WTC11 (cell line): ENCODE data around the gene PRKACB. TPM values are rescaled to one million over a fixed set of nuclear protein-coding genes. Genes with fewer than 3 reads are reported as not detected.

ENCODE experiments used
- ATAC-seq: fragments of 200-7000 bp; cut with Tn5 transposase; 2 replicates; pipeline ENCODE4 v1.10.0; 2021; ENCODE audit warnings: mild to moderate bottlenecking, moderate library complexity
- CTCF ChIA-PET: fragments of 300-600 bp; sonication (Branson Sonifier 250); formaldehyde crosslinking; loops from one replicate; lab custom pipeline; 2021; ENCODE audit warnings: antibody characterized with exemption; lab: Charles Lee
- POLR2A ChIA-PET: fragments of 350-600 bp; sonication (Branson Sonifier 250); formaldehyde crosslinking; loops from one replicate; lab custom pipeline; 2021; ENCODE audit warnings: antibody characterized with exemption; lab: Charles Lee
- DNase-seq: peaks from one replicate; pipeline ENCODE4 v3.0.0; 2021; ENCODE audit warnings: low spot score
- H3K27ac Mint-ChIP-seq: 2 replicates; pipeline ENCODE4 v1.8.0; 2021; ENCODE audit warnings: mixed read lengths
- H3K27me3 Mint-ChIP-seq: 2 replicates; pipeline ENCODE4 v1.8.0; 2021; ENCODE audit warnings: low read depth, mild to moderate bottlenecking, moderate library complexity, mixed read lengths
- H3K36me3 Mint-ChIP-seq: 2 replicates; pipeline ENCODE4 v1.8.0; 2021; ENCODE audit warnings: mixed read lengths
- H3K4me1 Mint-ChIP-seq: 2 replicates; pipeline ENCODE4 v1.8.0; 2022; ENCODE audit warnings: mixed read lengths
- H3K4me3 Mint-ChIP-seq: 2 replicates; pipeline ENCODE4 v1.8.0; 2021; ENCODE audit warnings: mild to moderate bottlenecking, moderate library complexity, mixed read lengths
- H3K9me3 Mint-ChIP-seq: 2 replicates; pipeline ENCODE4 v1.8.0; 2021; ENCODE audit warnings: mixed read lengths
- CBFB ChIP-seq: sonication (generic); formaldehyde crosslinking; IDR thresholded peaks from 2 replicates; pipeline ENCODE4 v1.8.1; 2022; ENCODE audit warnings: mild to moderate bottlenecking, low read depth, missing genetic modification reagents
- CREM ChIP-seq: sonication (generic); formaldehyde crosslinking; IDR thresholded peaks from 2 replicates; pipeline ENCODE4 v1.8.1; 2022; ENCODE audit warnings: mild to moderate bottlenecking, missing genetic modification reagents, moderate library complexity
- FOXJ3 ChIP-seq: sonication (generic); formaldehyde crosslinking; IDR thresholded peaks from 2 replicates; pipeline ENCODE4 v1.9.0; 2021; ENCODE audit warnings: missing genetic modification reagents, mild to moderate bottlenecking, borderline replicate concordance
- GRHL2 ChIP-seq: fragments of 250-450 bp; sonication (Bioruptor Pico); IDR thresholded peaks from 2 replicates; pipeline ENCODE4 v1.8.0; 2022; ENCODE audit warnings: mild to moderate bottlenecking, moderate library complexity; ENCODE audit not compliant: insufficient replicate concordance, severe bottlenecking
- NFYB ChIP-seq: sonication (generic); formaldehyde crosslinking; conservative IDR thresholded peaks from 2 replicates; pipeline ENCODE4 v1.8.0; 2022; ENCODE audit warnings: low read depth, missing genetic modification reagents
- NR1H2 ChIP-seq: sonication (generic); formaldehyde crosslinking; IDR thresholded peaks from 2 replicates; pipeline ENCODE4 v1.9.0; 2021; ENCODE audit warnings: mild to moderate bottlenecking, moderate library complexity, missing genetic modification reagents
- NR2C2 ChIP-seq: sonication (generic); formaldehyde crosslinking; IDR thresholded peaks from 2 replicates; pipeline ENCODE4 v1.8.0; 2022; ENCODE audit warnings: mild to moderate bottlenecking, missing genetic modification reagents
- SMAD3 ChIP-seq: sonication (generic); formaldehyde crosslinking; IDR thresholded peaks from 2 replicates; pipeline ENCODE4 v1.8.0; 2022; ENCODE audit warnings: missing genetic modification reagents, mild to moderate bottlenecking, borderline replicate concordance
- SMAD4 ChIP-seq: sonication (generic); formaldehyde crosslinking; IDR thresholded peaks from 2 replicates; pipeline ENCODE4 v1.8.0; 2022; ENCODE audit warnings: mild to moderate bottlenecking, missing genetic modification reagents
- TEAD1 ChIP-seq: sonication (generic); formaldehyde crosslinking; IDR thresholded peaks from 2 replicates; pipeline ENCODE4 v1.8.0; 2022; ENCODE audit warnings: mild to moderate bottlenecking, missing genetic modification reagents
- TP53 ChIP-seq: sonication (generic); formaldehyde crosslinking; IDR thresholded peaks from 2 replicates; pipeline ENCODE4 v1.8.1; 2023; ENCODE audit warnings: mild to moderate bottlenecking, missing genetic modification reagents
- ZNF138 ChIP-seq: sonication (generic); formaldehyde crosslinking; conservative IDR thresholded peaks from 2 replicates; pipeline ENCODE4 v1.8.1; 2022; ENCODE audit warnings: mild to moderate bottlenecking, moderate library complexity, missing genetic modification reagents
- ZNF317 ChIP-seq: sonication (generic); formaldehyde crosslinking; IDR thresholded peaks from 2 replicates; pipeline ENCODE4 v1.8.1; 2023; ENCODE audit warnings: low read depth, mild to moderate bottlenecking, moderate library complexity, missing genetic modification reagents, borderline replicate concordance
- total RNA-seq: library from RNA; stranded (reverse); gene quantifications from 3 replicates; pipeline ENCODE4 v1.2.3, GENCODE V29; 2021
- TF ChIP-seq, protein P1 (sequence below): sonication (generic); formaldehyde crosslinking; IDR thresholded peaks from 2 replicates; pipeline ENCODE4 v1.8.0; 2022; ENCODE audit warnings: mild to moderate bottlenecking, missing genetic modification reagents
- TF ChIP-seq, protein P2 (sequence below): sonication (generic); formaldehyde crosslinking; IDR thresholded peaks from 2 replicates; pipeline ENCODE4 v1.8.1; 2023; ENCODE audit warnings: mild to moderate bottlenecking, missing genetic modification reagents
- TF ChIP-seq, protein P3 (sequence below): fragments of 250-450 bp; sonication (Bioruptor Pico); IDR thresholded peaks from 2 replicates; pipeline ENCODE4 v1.9.0; 2021; ENCODE audit warnings: mild to moderate bottlenecking
- TF ChIP-seq, protein P4 (sequence below): sonication (generic); formaldehyde crosslinking; IDR thresholded peaks from 2 replicates; pipeline ENCODE4 v1.8.0; 2023; ENCODE audit warnings: missing genetic modification reagents
- TF ChIP-seq, protein P5 (sequence below): sonication (generic); formaldehyde crosslinking; IDR thresholded peaks from 2 replicates; pipeline ENCODE4 v1.8.1; 2022; ENCODE audit warnings: mild to moderate bottlenecking, moderate library complexity, missing genetic modification reagents
- TF ChIP-seq, protein P6 (sequence below): sonication (generic); formaldehyde crosslinking; IDR thresholded peaks from 2 replicates; pipeline ENCODE4 v1.8.1; 2022; ENCODE audit warnings: mild to moderate bottlenecking, missing genetic modification reagents, moderate library complexity, borderline replicate concordance
- TF ChIP-seq, protein P7 (sequence below): sonication (generic); formaldehyde crosslinking; IDR thresholded peaks from 2 replicates; pipeline ENCODE4 v1.8.0; 2022; ENCODE audit warnings: mild to moderate bottlenecking, missing genetic modification reagents
- TF ChIP-seq, protein P8 (sequence below): sonication (generic); formaldehyde crosslinking; IDR thresholded peaks from 2 replicates; pipeline ENCODE4 v1.8.1; 2023; ENCODE audit warnings: mild to moderate bottlenecking, missing genetic modification reagents, moderate library complexity
- TF ChIP-seq, protein P9 (sequence below): sonication (generic); formaldehyde crosslinking; IDR thresholded peaks from 2 replicates; pipeline ENCODE4 v1.8.1; 2023; ENCODE audit warnings: mild to moderate bottlenecking, missing genetic modification reagents
- TF ChIP-seq, protein P10 (sequence below): fragments of 250-450 bp; sonication (Bioruptor Pico); IDR thresholded peaks from 2 replicates; pipeline ENCODE4 v1.9.0; 2021; ENCODE audit warnings: mild to moderate bottlenecking

PRKACB gene
- total RNA-seq, 1 experiment from 2014 or later, result 18.4 TPM

DNA sequence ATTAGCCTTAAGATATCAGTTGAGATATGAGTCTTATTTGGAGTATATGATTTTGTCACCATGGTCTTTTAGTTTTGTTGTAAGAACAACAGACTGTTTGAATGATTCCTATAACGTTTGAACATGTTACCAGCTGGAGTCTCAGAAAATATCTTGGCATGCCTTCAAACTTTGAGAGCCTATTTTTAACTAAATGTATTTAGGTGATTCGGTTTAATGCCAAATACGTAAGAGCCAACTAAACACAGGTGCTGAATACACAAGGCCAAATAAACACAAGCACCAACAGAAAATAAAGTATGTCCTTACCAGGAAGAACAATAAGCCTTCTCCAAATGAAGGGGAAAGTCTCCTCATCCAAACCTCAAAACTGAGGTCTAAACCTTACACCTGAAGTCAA lies 48.6 kb downstream of the PRKACB start:
- no peaks in the 10 kb centered on the region for H3K27me3 Mint-ChIP-seq
- no peak for ATAC-seq
- H3K27ac Mint-ChIP-seq, result no peak overlapping the region
- H3K36me3 Mint-ChIP-seq, result peaks cover 39% of the 10 kb centered on the region
- ChIA-PET POLR2A (no interaction called here), CTCF (no interaction called here)
- peaks cover 37% of the 10 kb centered on the region for H3K9me3 Mint-ChIP-seq
- no peak overlapping the region for H3K4me3 Mint-ChIP-seq
- no peak for DNase-seq
- no peak for TF ChIP-seq TEAD1 (CRISPR knock-in tag)
- no peak for TF ChIP-seq SMAD4
- no peak for TF ChIP-seq GRHL2 (CRISPR knock-in tag)
- TF ChIP-seq, protein P1, sequence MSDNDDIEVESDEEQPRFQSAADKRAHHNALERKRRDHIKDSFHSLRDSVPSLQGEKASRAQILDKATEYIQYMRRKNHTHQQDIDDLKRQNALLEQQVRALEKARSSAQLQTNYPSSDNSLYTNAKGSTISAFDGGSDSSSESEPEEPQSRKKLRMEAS (CRISPR knock-in tag), result no peak
- no peak for TF ChIP-seq CREM (CRISPR knock-in tag)
- no peak for TF ChIP-seq SMAD3 (CRISPR knock-in tag)
- no peak for TF ChIP-seq ZNF317 (CRISPR knock-in tag)
- TF ChIP-seq, protein P2, sequence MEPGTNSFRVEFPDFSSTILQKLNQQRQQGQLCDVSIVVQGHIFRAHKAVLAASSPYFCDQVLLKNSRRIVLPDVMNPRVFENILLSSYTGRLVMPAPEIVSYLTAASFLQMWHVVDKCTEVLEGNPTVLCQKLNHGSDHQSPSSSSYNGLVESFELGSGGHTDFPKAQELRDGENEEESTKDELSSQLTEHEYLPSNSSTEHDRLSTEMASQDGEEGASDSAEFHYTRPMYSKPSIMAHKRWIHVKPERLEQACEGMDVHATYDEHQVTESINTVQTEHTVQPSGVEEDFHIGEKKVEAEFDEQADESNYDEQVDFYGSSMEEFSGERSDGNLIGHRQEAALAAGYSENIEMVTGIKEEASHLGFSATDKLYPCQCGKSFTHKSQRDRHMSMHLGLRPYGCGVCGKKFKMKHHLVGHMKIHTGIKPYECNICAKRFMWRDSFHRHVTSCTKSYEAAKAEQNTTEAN (CRISPR knock-in tag), result no peak
- no peak for TF ChIP-seq NFYB (CRISPR knock-in tag)
- TF ChIP-seq, protein P3, sequence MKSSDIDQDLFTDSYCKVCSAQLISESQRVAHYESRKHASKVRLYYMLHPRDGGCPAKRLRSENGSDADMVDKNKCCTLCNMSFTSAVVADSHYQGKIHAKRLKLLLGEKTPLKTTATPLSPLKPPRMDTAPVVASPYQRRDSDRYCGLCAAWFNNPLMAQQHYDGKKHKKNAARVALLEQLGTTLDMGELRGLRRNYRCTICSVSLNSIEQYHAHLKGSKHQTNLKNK (CRISPR knock-in tag), result no peak
- TF ChIP-seq FOXJ3 (CRISPR knock-in tag), result no peak
- TF ChIP-seq, protein P4, sequence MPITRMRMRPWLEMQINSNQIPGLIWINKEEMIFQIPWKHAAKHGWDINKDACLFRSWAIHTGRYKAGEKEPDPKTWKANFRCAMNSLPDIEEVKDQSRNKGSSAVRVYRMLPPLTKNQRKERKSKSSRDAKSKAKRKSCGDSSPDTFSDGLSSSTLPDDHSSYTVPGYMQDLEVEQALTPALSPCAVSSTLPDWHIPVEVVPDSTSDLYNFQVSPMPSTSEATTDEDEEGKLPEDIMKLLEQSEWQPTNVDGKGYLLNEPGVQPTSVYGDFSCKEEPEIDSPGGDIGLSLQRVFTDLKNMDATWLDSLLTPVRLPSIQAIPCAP, result no peak
- TF ChIP-seq, protein P5, sequence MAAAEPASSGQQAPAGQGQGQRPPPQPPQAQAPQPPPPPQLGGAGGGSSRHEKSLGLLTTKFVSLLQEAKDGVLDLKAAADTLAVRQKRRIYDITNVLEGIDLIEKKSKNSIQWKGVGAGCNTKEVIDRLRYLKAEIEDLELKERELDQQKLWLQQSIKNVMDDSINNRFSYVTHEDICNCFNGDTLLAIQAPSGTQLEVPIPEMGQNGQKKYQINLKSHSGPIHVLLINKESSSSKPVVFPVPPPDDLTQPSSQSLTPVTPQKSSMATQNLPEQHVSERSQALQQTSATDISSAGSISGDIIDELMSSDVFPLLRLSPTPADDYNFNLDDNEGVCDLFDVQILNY (CRISPR knock-in tag), result no peak
- TF ChIP-seq TP53, result no peak
- TF ChIP-seq, protein P6, sequence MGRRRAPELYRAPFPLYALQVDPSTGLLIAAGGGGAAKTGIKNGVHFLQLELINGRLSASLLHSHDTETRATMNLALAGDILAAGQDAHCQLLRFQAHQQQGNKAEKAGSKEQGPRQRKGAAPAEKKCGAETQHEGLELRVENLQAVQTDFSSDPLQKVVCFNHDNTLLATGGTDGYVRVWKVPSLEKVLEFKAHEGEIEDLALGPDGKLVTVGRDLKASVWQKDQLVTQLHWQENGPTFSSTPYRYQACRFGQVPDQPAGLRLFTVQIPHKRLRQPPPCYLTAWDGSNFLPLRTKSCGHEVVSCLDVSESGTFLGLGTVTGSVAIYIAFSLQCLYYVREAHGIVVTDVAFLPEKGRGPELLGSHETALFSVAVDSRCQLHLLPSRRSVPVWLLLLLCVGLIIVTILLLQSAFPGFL (CRISPR knock-in tag), result no peak
- TF ChIP-seq, protein P7, sequence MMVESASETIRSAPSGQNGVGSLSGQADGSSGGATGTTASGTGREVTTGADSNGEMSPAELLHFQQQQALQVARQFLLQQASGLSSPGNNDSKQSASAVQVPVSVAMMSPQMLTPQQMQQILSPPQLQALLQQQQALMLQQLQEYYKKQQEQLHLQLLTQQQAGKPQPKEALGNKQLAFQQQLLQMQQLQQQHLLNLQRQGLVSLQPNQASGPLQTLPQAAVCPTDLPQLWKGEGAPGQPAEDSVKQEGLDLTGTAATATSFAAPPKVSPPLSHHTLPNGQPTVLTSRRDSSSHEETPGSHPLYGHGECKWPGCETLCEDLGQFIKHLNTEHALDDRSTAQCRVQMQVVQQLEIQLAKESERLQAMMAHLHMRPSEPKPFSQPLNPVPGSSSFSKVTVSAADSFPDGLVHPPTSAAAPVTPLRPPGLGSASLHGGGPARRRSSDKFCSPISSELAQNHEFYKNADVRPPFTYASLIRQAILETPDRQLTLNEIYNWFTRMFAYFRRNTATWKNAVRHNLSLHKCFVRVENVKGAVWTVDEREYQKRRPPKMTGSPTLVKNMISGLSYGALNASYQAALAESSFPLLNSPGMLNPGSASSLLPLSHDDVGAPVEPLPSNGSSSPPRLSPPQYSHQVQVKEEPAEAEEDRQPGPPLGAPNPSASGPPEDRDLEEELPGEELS (CRISPR knock-in tag), result no peak
- no peaks in the 10 kb centered on the region for H3K4me1 Mint-ChIP-seq

DNA sequence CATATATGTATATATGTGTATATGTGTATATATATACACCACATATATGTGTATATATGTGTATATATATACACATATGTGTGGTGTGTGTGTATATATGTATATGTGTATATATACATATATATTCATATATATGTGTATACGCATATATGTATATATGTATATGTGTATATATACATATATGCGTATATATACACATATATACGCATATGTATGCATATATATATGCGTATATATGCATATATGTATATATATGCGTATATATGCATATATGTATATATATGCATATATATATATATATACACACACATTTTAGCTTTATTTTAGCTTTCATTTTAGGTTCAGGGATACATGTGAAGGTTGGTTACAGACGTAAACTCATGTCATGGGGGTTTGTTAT lies 54.8 kb downstream of the PRKACB start:
- ChIA-PET POLR2A (no interaction called here), CTCF (no interaction called here)
- no peak for TF ChIP-seq CBFB
- TF ChIP-seq ZNF138, result no peak
- no peak for TF ChIP-seq CREM (CRISPR knock-in tag)
- TF ChIP-seq ZNF317 (CRISPR knock-in tag), result no peak
- TF ChIP-seq, protein P8, sequence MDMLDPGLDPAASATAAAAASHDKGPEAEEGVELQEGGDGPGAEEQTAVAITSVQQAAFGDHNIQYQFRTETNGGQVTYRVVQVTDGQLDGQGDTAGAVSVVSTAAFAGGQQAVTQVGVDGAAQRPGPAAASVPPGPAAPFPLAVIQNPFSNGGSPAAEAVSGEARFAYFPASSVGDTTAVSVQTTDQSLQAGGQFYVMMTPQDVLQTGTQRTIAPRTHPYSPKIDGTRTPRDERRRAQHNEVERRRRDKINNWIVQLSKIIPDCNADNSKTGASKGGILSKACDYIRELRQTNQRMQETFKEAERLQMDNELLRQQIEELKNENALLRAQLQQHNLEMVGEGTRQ (CRISPR knock-in tag), result no peak
- TF ChIP-seq, protein P9, sequence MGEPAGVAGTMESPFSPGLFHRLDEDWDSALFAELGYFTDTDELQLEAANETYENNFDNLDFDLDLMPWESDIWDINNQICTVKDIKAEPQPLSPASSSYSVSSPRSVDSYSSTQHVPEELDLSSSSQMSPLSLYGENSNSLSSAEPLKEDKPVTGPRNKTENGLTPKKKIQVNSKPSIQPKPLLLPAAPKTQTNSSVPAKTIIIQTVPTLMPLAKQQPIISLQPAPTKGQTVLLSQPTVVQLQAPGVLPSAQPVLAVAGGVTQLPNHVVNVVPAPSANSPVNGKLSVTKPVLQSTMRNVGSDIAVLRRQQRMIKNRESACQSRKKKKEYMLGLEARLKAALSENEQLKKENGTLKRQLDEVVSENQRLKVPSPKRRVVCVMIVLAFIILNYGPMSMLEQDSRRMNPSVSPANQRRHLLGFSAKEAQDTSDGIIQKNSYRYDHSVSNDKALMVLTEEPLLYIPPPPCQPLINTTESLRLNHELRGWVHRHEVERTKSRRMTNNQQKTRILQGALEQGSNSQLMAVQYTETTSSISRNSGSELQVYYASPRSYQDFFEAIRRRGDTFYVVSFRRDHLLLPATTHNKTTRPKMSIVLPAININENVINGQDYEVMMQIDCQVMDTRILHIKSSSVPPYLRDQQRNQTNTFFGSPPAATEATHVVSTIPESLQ (CRISPR knock-in tag), result no peak
- no peak for TF ChIP-seq NR2C2 (CRISPR knock-in tag)
- TF ChIP-seq, protein P10, sequence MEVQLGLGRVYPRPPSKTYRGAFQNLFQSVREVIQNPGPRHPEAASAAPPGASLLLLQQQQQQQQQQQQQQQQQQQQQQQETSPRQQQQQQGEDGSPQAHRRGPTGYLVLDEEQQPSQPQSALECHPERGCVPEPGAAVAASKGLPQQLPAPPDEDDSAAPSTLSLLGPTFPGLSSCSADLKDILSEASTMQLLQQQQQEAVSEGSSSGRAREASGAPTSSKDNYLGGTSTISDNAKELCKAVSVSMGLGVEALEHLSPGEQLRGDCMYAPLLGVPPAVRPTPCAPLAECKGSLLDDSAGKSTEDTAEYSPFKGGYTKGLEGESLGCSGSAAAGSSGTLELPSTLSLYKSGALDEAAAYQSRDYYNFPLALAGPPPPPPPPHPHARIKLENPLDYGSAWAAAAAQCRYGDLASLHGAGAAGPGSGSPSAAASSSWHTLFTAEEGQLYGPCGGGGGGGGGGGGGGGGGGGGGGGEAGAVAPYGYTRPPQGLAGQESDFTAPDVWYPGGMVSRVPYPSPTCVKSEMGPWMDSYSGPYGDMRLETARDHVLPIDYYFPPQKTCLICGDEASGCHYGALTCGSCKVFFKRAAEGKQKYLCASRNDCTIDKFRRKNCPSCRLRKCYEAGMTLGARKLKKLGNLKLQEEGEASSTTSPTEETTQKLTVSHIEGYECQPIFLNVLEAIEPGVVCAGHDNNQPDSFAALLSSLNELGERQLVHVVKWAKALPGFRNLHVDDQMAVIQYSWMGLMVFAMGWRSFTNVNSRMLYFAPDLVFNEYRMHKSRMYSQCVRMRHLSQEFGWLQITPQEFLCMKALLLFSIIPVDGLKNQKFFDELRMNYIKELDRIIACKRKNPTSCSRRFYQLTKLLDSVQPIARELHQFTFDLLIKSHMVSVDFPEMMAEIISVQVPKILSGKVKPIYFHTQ (CRISPR knock-in tag), result no peak
- no peak for TF ChIP-seq NR1H2 (CRISPR knock-in tag)
- ATAC-seq, result no peak
- no peaks in the 10 kb centered on the region for H3K4me1 Mint-ChIP-seq
- no peaks in the 10 kb centered on the region for H3K27me3 Mint-ChIP-seq
- peaks cover 10% of the 10 kb centered on the region for H3K36me3 Mint-ChIP-seq
- no peak overlapping the region for H3K27ac Mint-ChIP-seq
- H3K9me3 Mint-ChIP-seq, result peaks cover 5% of the 10 kb centered on the region
- DNase-seq, result no peak
- H3K4me3 Mint-ChIP-seq, result no peak overlapping the region
